HCT116 (cell line): ENCODE measurements around the gene SMIM35. TPM values are rescaled to one million over a fixed set of nuclear protein-coding genes. Genes with fewer than 3 reads are reported as not detected.

Experiments used
- ATAC-seq: fragments of 200-7000 bp; cut with Tn5 transposase; 2 replicates; pipeline ENCODE4 v1.9.1; 2020; ENCODE audit warnings: mild to moderate bottlenecking, moderate library complexity
- BruUV-seq: library from RNA; stranded (reverse); fragments of 400-500 nt; replicated peaks from 2 replicates; lab custom pipeline; 2021; lab: Mats Ljungman, UMichigan
- CTCF ChIA-PET: fragments of 300-600 bp; sonication (Branson Sonifier 250); formaldehyde crosslinking; loops from one replicate; lab custom pipeline; 2021; ENCODE audit warnings: antibody characterized with exemption; lab: Charles Lee
- POLR2A ChIA-PET: fragments of 300-600, 350-600 bp; sonication (Branson Sonifier 250); formaldehyde crosslinking; loops from one replicate; lab custom pipeline; 2021; ENCODE audit warnings: antibody characterized with exemption; lab: Charles Lee
- RAD21 ChIA-PET, 2 experiments: fragments of 300-600 bp; sonication (Branson Sonifier 250); formaldehyde crosslinking; loops; one replicate each; lab custom pipeline; 2023; ENCODE audit warnings: low total read pairs in 2 of 2; ENCODE audit not compliant: uncharacterized antibody in 2 of 2, unreplicated experiment in 2 of 2, low non-redundant PET in 1 of 2; lab: Charles Lee
- DNase-seq: peaks from one replicate; pipeline ENCODE4 v3.0.0-alpha.2; 2010; ENCODE audit warnings: low read depth, low spot score
- H2AFZ ChIP-seq: fragments of 200-600 bp; shearing (Covaris generic), sonication (generic); 2 replicates; pipeline ENCODE4 v1.6.1; 2017; ENCODE audit warnings: low read depth, mixed run types, mixed read lengths, antibody characterized with exemption, low read length; ENCODE audit not compliant: poor library complexity, severe bottlenecking
- H3K27ac ChIP-seq: 2 replicates; pipeline ENCODE4 v1.5.1; 2012; ENCODE audit warnings: low read depth, low read length
- H3K27me3 ChIP-seq: fragments of 200-600 bp; sonication (generic); 2 replicates; pipeline ENCODE4 v1.6.1; 2016; ENCODE audit warnings: mixed run types, low read length, mixed read lengths; ENCODE audit not compliant: insufficient read depth
- H3K36me3 ChIP-seq, 2 experiments: fragments of 200-500 bp in 1 of 2; fragments of 200-600 bp in 1 of 2; sonication (Bioruptor generic) in 1 of 2; sonication (generic) in 1 of 2; 2 replicates each; pipeline versions ENCODE4 v1.5.1 to v1.6.1; 2014 to 2016; ENCODE audit warnings: low read length in 2 of 2, inconsistent platforms in 1 of 2, mixed read lengths in 1 of 2, mixed run types in 1 of 2; ENCODE audit not compliant: insufficient read depth in 2 of 2, control insufficient read depth in 1 of 2
- H3K4me1 ChIP-seq, 2 experiments: fragments of 200-600 bp in 1 of 2; sonication (generic) in 1 of 2; 2 replicates each; pipeline versions ENCODE4 v1.5.1 to v1.6.1; 2012 to 2017; ENCODE audit warnings: low read length in 2 of 2, inconsistent platforms in 1 of 2, mild to moderate bottlenecking in 1 of 2, mixed read lengths in 1 of 2, mixed run types in 1 of 2, moderate library complexity in 1 of 2; ENCODE audit not compliant: insufficient read depth in 2 of 2, control insufficient read depth in 1 of 2
- H3K4me2 ChIP-seq: fragments of 200-600 bp; sonication (generic); 2 replicates; pipeline ENCODE4 v1.6.1; 2017; ENCODE audit warnings: mixed run types, low read length, mixed read lengths
- H3K4me3 ChIP-seq, 2 experiments: fragments of 200-600 bp in 1 of 2; sonication (generic) in 1 of 2; replicated peaks in 1 of 2; 2 replicates each; pipeline ENCODE4 v1.5.1; 2011 to 2016; ENCODE audit warnings: low read length in 2 of 2, control low read depth in 1 of 2, low read depth in 1 of 2, mild to moderate bottlenecking in 1 of 2, mixed read lengths in 1 of 2, mixed run types in 1 of 2
- H3K79me2 ChIP-seq: fragments of 200-600 bp; sonication (generic); 2 replicates; pipeline ENCODE4 v1.6.1; 2017; ENCODE audit warnings: mild to moderate bottlenecking, mixed run types, low read length, moderate library complexity, mixed read lengths; ENCODE audit not compliant: insufficient read depth
- H3K9ac ChIP-seq: fragments of 200-600 bp; sonication (generic); 2 replicates; pipeline ENCODE4 v1.6.1; 2016; ENCODE audit warnings: low read length, mixed read lengths
- H3K9me2 ChIP-seq: fragments of 200-600 bp; sonication (generic), shearing (Covaris generic); 2 replicates; pipeline ENCODE4 v1.6.1; 2017; ENCODE audit warnings: mixed run types, mild to moderate bottlenecking, moderate library complexity; ENCODE audit not compliant: insufficient read depth
- H3K9me3 ChIP-seq, 2 experiments: fragments of 200-500 bp in 1 of 2; fragments of 200-600 bp in 1 of 2; sonication (Bioruptor generic) in 1 of 2; sonication (generic) in 1 of 2; 2 replicates each; pipeline ENCODE4 v1.6.1; 2014 to 2017; ENCODE audit warnings: low read length in 2 of 2, mixed read lengths in 2 of 2, inconsistent platforms in 1 of 2, low read depth in 1 of 2, mild to moderate bottlenecking in 1 of 2, mixed run types in 1 of 2, moderate library complexity in 1 of 2; ENCODE audit not compliant: control insufficient read depth in 1 of 2, insufficient read depth in 1 of 2
- H4K20me1 ChIP-seq: fragments of 200-600 bp; sonication (generic), shearing (Covaris generic); 2 replicates; pipeline ENCODE4 v1.6.1; 2017; ENCODE audit warnings: mixed run types, mild to moderate bottlenecking, moderate library complexity; ENCODE audit not compliant: insufficient read depth
- CBX3 ChIP-seq: IDR thresholded peaks from 2 replicates; pipeline ENCODE4 v1.6.1; 2012; ENCODE audit warnings: low read depth
- EGR1 ChIP-seq: IDR thresholded peaks from 2 replicates; pipeline ENCODE4 v1.6.1; 2012; ENCODE audit warnings: low read depth
- EZH2phosphoT487 ChIP-seq: fragments of 200-600 bp; IDR thresholded peaks from 2 replicates; pipeline ENCODE4 v1.6.1; 2018; ENCODE audit warnings: antibody characterized with exemption, borderline replicate concordance
- TCF7L2 ChIP-seq: IDR thresholded peaks from 2 replicates; pipeline ENCODE4 v1.7.0; 2011; ENCODE audit warnings: borderline replicate concordance, inconsistent platforms; ENCODE audit not compliant: insufficient read depth, insufficient read length; ENCODE audit errors: extremely low read depth
- YY1 ChIP-seq: IDR thresholded peaks from 2 replicates; pipeline ENCODE4 v1.6.1; 2011; ENCODE audit warnings: low read length, low read depth, moderate library complexity, mild to moderate bottlenecking; ENCODE audit not compliant: insufficient replicate concordance; ENCODE audit errors: extremely low read depth
- ZFX ChIP-seq: fragments of 450-650 bp; IDR thresholded peaks from 2 replicates; pipeline ENCODE4 v1.6.1; 2017
- ZNF274 ChIP-seq: fragments of 200-500 bp; sonication (Bioruptor generic); IDR thresholded peaks from 2 replicates; pipeline ENCODE4 v1.6.1; 2014; ENCODE audit warnings: mild to moderate bottlenecking, low read depth, low read length, inconsistent platforms
- intact Hi-C: fragments of 100-400 bp; cut with micrococcal nuclease; formaldehyde crosslinking; loops from 2 replicates; pipeline ENCODE4 v1.10.0; 2022
- total RNA-seq: library from RNA; stranded (reverse); gene quantifications from one replicate; pipeline ENCODE4 v1.2.1, GENCODE V29; 2021; ENCODE audit not compliant: unreplicated experiment
- TF ChIP-seq, protein P1 (sequence below), 3 experiments: fragments of 200-600 bp in 1 of 3; sonication (generic) in 1 of 3; IDR thresholded peaks in 2 of 3; conservative IDR thresholded peaks in 1 of 3; 2 replicates each; pipeline ENCODE4 v1.5.1; 2012 to 2017; ENCODE audit warnings: low read depth in 2 of 3, low read length in 2 of 3, antibody characterized with exemption in 1 of 3, borderline replicate concordance in 1 of 3, control low read depth in 1 of 3, mild to moderate bottlenecking in 1 of 3, mixed read lengths in 1 of 3, mixed run types in 1 of 3, moderate library complexity in 1 of 3; ENCODE audit not compliant: insufficient read depth in 1 of 3
- TF ChIP-seq, protein P2 (sequence below): IDR thresholded peaks from 2 replicates; pipeline ENCODE4 v1.6.1; 2012; ENCODE audit warnings: low read depth
- TF ChIP-seq, protein P3 (sequence below): IDR thresholded peaks from 2 replicates; pipeline ENCODE4 v1.6.1; 2012

Gene SMIM35
- total RNA-seq, 1 experiment from 2014 or later, result not detected

DNA sequence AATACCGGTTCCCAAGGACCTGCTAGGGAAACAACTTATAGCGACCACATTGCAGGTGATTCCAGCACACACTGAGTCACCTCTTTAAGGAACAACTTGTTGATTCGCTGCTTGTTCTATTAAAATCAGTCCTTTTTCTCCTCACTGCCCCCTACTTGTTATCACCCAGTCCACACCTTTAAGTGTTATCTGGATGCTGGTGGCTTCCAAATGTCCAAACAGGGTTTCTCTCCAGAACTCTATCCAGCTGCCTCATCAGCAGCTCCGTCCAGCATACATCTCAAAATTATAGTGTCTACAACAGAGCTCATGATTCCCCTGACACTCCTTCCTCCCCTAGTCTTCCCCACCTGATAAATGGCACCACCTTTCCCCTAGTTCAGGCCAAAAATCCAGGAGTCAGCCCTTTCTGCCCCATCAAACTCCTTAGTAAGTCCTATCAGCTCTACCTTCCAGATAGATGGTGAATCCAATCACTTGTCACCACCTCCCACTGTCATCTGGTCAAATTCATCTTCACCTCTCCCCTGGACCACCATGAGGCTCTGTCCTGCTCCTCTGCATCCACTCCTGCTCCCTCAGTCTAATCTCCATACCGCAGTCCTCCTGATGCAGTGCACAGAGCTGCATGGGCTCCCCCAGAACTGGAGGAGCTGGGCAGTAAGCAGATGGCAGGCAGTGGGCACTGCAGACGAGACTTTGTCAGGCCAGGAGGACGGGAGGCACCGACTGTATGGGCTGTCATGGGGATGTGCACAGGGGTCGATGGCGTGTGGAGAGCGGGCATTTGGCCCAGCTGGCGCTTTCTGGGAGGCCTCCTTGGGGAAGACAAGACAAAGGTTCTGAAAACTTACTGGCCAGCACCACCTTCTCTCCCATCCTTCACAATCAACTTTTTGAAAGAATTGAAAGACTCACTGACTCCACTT, 81.3 kb downstream of the SMIM35 start:
- CTCF ChIA-PET, result no interaction called here
- H3K4me3 ChIP-seq, result no peak overlapping the region
- POLR2A ChIA-PET, result no interaction called here
- TF ChIP-seq YY1, result no peak
- TF ChIP-seq, protein P1, sequence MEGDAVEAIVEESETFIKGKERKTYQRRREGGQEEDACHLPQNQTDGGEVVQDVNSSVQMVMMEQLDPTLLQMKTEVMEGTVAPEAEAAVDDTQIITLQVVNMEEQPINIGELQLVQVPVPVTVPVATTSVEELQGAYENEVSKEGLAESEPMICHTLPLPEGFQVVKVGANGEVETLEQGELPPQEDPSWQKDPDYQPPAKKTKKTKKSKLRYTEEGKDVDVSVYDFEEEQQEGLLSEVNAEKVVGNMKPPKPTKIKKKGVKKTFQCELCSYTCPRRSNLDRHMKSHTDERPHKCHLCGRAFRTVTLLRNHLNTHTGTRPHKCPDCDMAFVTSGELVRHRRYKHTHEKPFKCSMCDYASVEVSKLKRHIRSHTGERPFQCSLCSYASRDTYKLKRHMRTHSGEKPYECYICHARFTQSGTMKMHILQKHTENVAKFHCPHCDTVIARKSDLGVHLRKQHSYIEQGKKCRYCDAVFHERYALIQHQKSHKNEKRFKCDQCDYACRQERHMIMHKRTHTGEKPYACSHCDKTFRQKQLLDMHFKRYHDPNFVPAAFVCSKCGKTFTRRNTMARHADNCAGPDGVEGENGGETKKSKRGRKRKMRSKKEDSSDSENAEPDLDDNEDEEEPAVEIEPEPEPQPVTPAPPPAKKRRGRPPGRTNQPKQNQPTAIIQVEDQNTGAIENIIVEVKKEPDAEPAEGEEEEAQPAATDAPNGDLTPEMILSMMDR (IDR thresholded peaks at IDR 0.05 in 2 of 3, conservative IDR thresholded peaks at IDR 0.05 in 1 of 3; ENCODE audit: borderline replicate concordance in 1 of 3, insufficient read depth in 1 of 3, low read depth in 2 of 3, low read length in 2 of 3), result 0 out of 6 replicates have a peak, but pooled peaks of 1 of the 3 experiments have one; percentile 8
- H3K9ac ChIP-seq, result no peak overlapping the region
- no peaks in the 10 kb centered on the region for H3K27me3 ChIP-seq
- H3K9me2 ChIP-seq, result no peaks in the 10 kb centered on the region
- H3K27ac ChIP-seq, result no peak overlapping the region
- RAD21 ChIA-PET, result no interaction called here
- BruUV-seq, result no TSS peak
- DNase-seq (no peak), ATAC-seq (peak; percentile 36; the same call in 1 of the 2 replicates)
- no peaks in the 10 kb centered on the region for H3K4me1 ChIP-seq
- H4K20me1 ChIP-seq, result no peaks in the 10 kb centered on the region
- H3K36me3 ChIP-seq, result no peaks in the 10 kb centered on the region
- H3K79me2 ChIP-seq, result no peaks in the 10 kb centered on the region
- no peak overlapping the region for H3K4me2 ChIP-seq
- no peaks in the 10 kb centered on the region for H3K9me3 ChIP-seq
- intact Hi-C loops, result no loop called here
- H2AFZ ChIP-seq, result no peak overlapping the region

DNA sequence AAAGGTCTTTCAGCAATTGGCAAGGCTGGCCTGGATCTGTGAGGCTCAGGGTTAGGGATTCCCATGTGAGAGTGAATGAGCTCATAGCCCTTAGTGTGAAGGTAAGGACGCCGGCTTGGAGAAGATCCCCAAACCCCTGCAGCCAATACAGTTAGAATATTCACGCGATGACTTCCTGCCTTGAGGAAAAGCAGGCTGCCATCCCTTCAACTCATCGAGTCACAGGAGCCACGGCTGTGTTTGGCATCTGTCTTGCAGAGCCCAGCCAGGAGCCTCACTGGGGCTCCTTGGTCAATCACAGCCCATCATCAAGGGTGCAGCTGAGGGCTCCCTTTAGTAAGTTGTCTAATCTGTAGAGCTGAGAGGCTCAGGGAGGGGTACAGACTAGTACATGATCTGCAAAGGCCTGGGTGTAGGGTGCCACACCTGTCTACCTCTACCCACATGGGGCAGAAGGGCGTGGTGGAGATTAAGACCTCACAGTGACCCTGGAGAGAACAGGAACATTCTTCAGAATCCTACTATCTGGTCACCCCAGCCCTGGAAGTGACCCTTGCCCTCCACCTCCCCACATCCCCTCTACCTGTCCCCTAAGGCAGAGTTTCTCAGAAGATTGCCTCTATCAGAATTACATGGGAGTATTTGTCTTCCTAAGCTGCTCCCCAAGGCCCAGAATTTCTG, 82.1 kb downstream of the SMIM35 start:
- H3K4me2 ChIP-seq, result no peak overlapping the region
- no peak overlapping the region for H3K27ac ChIP-seq
- H2AFZ ChIP-seq, result no peak overlapping the region
- H3K27me3 ChIP-seq, result no peaks in the 10 kb centered on the region
- 0 out of 2 replicates have a peak, but pooled peaks have one; percentile 30 for ATAC-seq
- H4K20me1 ChIP-seq, result no peaks in the 10 kb centered on the region
- H3K4me3 ChIP-seq, result no peak overlapping the region
- ChIA-PET POLR2A (no interaction called here), RAD21 (no interaction called here), CTCF (no interaction called here)
- no peaks in the 10 kb centered on the region for H3K9me2 ChIP-seq
- DNase-seq, result no peak
- no peaks in the 10 kb centered on the region for H3K36me3 ChIP-seq
- H3K4me1 ChIP-seq, result no peaks in the 10 kb centered on the region
- no TSS peak for BruUV-seq
- no peaks in the 10 kb centered on the region for H3K79me2 ChIP-seq
- H3K9me3 ChIP-seq, result no peaks in the 10 kb centered on the region
- no peak overlapping the region for H3K9ac ChIP-seq
- intact Hi-C loops, result no loop called here
- no peak for TF ChIP-seq CBX3
- no peak for TF ChIP-seq TCF7L2
- no peak for TF ChIP-seq YY1
- TF ChIP-seq, protein P2, sequence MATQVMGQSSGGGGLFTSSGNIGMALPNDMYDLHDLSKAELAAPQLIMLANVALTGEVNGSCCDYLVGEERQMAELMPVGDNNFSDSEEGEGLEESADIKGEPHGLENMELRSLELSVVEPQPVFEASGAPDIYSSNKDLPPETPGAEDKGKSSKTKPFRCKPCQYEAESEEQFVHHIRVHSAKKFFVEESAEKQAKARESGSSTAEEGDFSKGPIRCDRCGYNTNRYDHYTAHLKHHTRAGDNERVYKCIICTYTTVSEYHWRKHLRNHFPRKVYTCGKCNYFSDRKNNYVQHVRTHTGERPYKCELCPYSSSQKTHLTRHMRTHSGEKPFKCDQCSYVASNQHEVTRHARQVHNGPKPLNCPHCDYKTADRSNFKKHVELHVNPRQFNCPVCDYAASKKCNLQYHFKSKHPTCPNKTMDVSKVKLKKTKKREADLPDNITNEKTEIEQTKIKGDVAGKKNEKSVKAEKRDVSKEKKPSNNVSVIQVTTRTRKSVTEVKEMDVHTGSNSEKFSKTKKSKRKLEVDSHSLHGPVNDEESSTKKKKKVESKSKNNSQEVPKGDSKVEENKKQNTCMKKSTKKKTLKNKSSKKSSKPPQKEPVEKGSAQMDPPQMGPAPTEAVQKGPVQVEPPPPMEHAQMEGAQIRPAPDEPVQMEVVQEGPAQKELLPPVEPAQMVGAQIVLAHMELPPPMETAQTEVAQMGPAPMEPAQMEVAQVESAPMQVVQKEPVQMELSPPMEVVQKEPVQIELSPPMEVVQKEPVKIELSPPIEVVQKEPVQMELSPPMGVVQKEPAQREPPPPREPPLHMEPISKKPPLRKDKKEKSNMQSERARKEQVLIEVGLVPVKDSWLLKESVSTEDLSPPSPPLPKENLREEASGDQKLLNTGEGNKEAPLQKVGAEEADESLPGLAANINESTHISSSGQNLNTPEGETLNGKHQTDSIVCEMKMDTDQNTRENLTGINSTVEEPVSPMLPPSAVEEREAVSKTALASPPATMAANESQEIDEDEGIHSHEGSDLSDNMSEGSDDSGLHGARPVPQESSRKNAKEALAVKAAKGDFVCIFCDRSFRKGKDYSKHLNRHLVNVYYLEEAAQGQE, result no peak
- no peak for TF ChIP-seq EGR1
- TF ChIP-seq, protein P3, sequence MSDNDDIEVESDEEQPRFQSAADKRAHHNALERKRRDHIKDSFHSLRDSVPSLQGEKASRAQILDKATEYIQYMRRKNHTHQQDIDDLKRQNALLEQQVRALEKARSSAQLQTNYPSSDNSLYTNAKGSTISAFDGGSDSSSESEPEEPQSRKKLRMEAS, result no peak
- TF ChIP-seq ZFX, result no peak
- TF ChIP-seq EZH2phosphoT487, result no peak
- TF ChIP-seq ZNF274, result no peak
